HG03045 (cell line): ENCODE results near the gene CFAP20DC.
"Not testable (repeated sequence)": the region's sequence is repeated elsewhere in the genome, so short reads cannot be mapped to it uniquely, and the experiment has no call there.

Source experiments
- ATAC-seq: cut with Tn5 transposase; IDR thresholded peaks from one replicate; pipeline ENCODE4 v1.9.1; 2021; ENCODE audit warnings: mild to moderate bottlenecking, moderate library complexity; ENCODE audit not compliant: unreplicated experiment

Gene CFAP20DC

GRCh38 chr3:58874248-58874741 is 175.5 kb downstream of the CFAP20DC start:
- ATAC-seq = peak; percentile 43

DNA sequence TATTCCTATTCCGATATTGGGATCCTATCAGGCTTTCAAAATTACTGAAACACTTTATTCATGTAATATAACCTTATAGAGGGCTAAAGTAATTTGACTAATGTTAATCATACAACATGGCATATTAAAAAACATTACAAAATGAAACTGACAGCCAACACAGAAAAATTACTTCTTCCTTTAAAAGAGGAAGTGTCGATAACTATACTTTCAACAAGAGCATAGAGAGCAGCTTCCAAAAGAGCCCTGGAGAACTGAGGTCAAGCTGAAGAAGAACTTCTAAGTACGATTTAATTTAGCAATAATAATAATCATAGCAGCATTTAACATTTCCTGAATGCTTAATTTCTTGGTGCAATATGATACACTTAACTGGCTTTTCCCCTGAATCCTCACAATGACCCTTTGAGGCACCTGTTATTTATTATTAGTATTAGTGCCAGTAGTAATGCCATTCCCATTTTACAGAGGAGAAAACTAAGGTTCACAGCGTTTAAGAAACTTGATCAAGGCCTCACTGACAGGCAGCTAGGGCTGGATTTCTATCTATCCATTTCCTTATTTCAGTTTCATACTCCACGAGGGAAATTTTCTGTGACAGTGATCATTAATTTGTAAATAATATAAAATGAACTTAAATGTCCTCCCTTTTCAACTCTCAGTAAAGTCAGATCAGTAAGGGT is 181.6 kb downstream of the CFAP20DC start:
- no peak for ATAC-seq

DNA sequence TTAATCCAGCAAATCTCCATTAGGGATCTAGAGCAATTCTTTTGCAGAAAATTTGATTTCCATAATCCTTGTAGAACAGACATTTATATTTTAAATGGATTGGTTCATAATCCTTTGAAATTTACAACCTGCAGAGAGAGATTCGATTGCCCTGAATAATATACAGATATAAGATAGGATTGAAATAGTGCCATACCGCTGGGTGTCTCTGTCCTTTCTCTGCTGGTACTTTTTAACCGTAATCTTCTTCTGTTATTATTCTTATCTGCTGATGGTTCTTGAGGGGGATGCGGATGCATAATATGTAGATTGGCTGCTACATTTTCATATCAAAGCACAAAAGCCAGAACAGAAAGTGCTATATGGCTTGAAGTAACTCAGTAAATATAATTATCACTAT is 182.2 kb downstream of the CFAP20DC start:
- ATAC-seq = no peak

DNA sequence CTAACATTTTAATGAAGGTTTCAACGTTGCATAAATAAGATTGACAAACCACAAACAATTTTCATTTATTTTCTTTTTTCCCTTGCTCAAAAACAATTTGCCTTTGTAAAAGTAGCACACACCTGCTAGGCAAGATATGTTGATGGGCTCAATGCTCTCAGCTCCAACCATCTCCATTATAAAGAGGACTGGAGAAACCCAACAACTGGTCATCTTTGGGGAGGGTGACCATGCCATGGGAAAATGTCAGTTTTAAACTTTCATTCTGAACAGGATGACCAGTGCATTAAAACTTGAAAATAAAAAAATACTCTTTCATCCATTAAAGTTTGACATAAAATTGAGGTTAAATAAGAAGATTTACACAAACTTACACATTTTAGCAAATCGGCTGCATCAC is 183.7 kb downstream of the CFAP20DC start:
- no peak for ATAC-seq

GRCh38 chr3:58864480-58864879 is 185.3 kb downstream of the CFAP20DC start:
- no peak for ATAC-seq

- no peak for ATAC-seq
Observed at GRCh38 chr3:58863206-58863605, 186.6 kb downstream of the CFAP20DC start.

DNA sequence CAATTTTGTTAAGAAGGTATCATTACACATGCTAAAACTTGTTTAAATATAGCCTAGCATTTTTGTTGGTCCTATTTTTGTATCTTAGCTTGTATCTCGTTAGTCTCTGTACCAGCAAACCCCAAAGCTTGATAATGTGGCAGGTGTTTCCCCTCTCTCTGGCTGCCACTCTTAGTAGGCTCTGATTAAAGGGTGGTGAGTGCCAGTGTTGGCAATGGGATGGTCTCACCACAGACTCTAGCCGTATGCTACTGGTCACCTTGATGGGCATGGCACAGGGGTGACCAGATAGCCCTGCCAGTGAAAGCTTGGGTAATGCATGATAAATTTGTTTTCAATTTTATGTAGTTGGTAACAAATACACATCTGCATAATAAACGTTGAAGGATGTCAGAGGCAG is 188.3 kb downstream of the CFAP20DC start:
- no peak for ATAC-seq

GRCh38 chr3:58858126-58858525 is 191.7 kb downstream of the CFAP20DC start:
- no peak for ATAC-seq

DNA sequence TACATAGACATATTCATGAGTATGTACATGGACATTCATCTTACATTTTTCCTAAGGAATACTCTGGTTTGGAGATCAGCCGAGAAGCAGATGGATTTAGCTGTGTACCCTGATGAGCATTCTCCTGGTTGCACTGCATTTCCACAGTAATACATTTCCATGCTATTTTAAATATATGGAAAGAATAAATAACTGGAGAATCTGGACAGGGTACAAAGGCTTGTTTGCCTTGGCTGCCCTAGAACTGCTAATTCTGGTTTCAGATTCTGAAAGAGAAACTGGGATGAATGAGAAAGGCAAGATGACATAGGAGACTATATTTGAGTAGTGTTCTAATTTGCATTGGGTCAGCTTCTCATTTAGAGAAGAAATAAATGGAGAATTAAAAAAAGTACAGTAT is 192.4 kb downstream of the CFAP20DC start:
- no peak for ATAC-seq

DNA sequence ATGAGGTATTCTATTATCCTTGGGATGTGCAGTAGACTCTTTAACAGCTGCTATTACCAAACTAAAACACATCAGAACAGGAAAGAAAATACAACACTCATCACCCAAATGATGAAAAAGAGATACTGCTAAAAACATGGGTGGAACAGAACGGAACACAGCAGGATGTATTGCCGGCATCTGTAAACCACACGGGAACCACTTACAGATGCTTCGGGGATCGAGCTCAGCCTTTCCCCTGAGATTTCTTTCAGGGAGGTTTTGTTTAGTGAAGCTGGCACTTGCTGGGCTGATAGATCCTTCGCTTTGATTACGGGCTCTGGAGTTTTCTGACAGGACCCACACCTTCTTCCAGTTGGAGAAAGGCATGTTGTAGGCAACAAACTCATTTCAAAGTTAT is 201.0 kb downstream of the CFAP20DC start:
- ATAC-seq = no peak

GRCh38 chr3:58842050-58842747 is 207.6 kb downstream of the CFAP20DC start:
- ATAC-seq = not testable (repeated sequence)

DNA sequence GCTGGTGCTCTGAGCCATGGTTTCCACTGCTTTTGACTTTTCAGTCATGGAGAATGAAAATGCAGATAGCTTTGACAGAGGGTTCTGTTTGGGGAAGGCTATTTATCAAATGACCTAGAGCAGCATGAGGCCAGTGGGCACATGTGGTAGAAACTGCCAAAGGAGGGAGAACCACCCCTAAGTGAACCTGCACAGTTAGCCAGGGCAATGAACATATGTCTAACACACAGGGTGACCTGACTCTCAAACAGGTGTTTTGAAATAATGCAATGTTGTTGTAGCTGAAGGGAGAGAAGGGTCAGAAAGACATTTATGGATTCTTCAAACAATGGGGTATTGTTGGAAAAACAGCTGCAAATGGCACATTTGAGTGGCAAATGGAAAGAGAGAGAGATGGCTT is 208.9 kb downstream of the CFAP20DC start:
- no peak for ATAC-seq

DNA sequence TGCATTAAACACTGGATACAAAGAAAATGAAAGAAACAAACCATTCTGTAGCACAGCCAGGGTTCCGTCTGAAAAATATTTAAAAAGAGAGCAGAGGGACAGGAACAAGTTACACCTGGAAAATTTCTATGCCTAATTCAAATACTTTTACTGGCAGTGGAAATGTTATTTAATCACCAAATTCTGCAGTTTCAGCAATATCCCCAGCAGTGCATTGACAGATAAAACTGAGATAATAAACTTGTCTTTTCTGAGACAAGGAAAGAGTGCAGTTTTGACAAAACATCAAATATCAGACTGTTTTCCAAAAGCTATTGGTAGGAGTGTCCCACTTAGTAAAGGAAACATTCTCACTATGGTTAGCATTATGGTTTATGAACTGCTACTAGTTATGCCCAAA is 209.9 kb downstream of the CFAP20DC start:
- no peak for ATAC-seq

DNA sequence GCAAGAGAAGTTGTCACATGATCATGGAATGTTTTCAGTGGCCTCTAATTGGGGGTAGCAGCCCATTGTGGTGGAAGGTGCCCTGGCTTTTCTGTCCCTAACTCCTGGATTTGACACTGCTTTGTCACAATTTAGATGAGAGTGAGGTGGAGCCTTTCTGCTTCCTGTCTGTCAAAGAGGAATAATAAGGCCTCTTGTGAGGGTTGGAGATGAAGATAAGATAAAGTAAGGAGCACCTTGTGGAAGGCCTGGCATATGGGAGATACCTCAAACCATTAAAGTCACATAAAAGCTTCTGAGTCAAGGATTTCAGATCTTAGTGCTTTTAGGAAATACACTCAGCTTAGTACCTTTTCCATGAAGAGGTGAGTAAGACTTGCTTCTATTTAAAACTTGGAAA is 210.6 kb downstream of the CFAP20DC start:
- no peak for ATAC-seq

GRCh38 chr3:58837856-58838255 is 212.0 kb downstream of the CFAP20DC start:
- ATAC-seq = no peak

DNA sequence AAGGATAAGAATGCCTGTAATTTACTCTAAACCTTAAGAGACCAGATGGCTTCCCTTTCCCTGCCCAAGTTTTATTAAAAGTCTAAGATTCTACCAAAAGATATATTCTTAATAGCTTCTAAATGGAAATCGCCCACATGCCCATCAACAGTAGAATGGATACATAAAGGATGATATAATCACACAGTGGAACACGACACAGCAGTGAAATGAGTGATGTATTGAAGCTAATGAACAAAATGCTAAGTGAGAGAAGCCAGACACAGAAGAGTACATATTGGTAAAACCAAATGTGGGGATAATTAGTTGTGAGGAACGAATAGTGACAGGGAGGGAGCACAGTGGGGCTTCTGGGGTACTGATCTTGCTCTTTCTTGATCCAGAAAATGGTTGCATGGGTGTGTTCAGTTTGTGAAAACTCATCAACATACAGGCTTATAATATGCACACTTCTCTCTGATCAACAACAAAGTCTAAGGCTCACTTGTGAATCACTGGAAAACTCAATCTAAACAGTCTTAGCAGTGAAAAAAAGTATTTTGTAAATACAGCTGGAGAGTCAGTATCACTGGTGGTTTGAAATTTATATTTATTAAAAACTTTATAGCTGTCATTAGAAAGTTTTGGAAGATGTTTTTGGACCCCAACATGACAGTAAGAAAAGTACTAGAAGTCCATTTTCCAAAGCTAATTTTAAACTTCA is 212.5 kb downstream of the CFAP20DC start:
- no peak for ATAC-seq

DNA sequence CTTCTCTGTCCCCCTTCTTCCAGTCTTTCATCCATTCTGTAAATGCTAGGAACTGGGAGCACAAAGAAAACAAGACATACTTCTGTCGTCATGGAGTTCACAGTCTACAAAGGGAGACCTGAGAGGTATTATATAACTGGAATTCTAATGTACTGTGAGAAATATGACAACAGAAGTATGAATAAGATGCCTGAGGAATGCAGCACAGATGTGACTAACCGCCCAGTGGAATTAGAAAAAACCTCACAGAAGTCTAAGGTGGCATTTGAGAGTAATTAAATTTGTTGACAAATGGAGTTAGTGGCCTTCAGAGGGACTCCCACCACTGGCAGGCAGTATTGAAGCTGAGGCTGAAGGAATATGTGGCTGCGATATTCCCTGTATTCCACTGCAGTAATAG is 214.7 kb downstream of the CFAP20DC start:
- no peak for ATAC-seq

DNA sequence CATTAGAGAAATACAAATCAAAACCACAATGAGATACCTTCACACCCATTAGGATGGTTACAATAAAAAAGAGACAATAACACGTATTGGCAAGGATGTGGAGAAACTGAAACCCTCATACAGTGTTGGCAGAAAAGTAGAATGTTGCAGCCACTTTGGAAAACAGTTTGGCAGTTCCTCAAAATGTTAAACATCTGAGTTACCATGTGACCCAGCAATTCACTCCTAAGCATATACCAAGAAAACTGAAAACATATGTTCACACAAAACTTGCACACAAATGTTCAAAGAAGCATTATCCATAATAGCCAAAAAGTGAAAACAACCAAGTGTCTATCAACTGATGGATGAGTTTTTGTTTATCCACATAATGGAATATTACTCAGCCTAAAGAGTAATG is 216.3 kb downstream of the CFAP20DC start:
- no peak for ATAC-seq

DNA sequence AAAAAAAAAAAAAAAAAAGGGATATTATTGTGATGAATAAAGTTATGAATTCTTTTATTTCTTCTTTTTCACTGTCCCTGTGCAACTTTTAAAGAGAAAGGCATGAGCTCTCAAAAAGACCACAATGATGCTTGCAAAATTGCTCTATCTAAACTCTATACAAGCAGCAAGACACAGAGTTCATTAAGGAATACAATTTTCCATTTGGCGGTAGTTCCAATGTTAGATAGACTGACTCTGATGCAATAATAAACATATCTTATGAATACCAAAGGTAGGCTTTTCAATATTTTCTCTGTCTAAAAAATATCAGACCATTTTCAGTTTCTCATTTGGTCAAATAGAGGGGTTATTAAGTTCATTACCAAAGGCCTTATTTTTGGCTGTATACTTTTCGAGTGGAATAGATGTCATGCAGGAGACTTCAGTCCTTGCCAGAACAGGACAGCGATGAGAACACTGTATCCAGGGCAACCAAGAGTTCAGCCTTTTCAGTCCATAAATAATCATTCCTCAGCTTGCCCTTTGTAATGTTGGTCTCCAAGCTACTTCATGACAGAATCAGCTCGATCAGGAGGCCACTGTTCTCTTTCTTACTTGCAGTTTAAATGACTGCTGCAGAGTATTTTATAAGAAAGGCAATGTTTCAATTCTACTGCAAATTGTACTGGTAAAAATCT is 220.4 kb downstream of the CFAP20DC start:
- ATAC-seq = no peak

GRCh38 chr3:58824777-58825176 is 225.0 kb downstream of the CFAP20DC start:
- ATAC-seq = no peak

GRCh38 chr3:58824285-58824684 is 225.5 kb downstream of the CFAP20DC start:
- no peak for ATAC-seq
